OCI-LY7 (cell line): ENCODE data around the gene SCAND1. TPM values are rescaled to one million over a fixed set of nuclear protein-coding genes. Genes with fewer than 3 reads are reported as not detected.
A peak's percentile ranks its signal among the peaks of the same experiment; 100 is the strongest.
"Not testable (repeated sequence)": the region's sequence is repeated elsewhere in the genome, so short reads cannot be mapped to it uniquely, and the experiment has no call there.

Experiments used
- BruUV-seq: library from RNA; stranded (reverse); fragments of 400-500 nt; replicated peaks from 2 replicates; lab custom pipeline; 2021; lab: Mats Ljungman, UMichigan
- CTCF ChIA-PET: fragments of 300-600 bp; sonication (Branson Sonifier 250); formaldehyde crosslinking; loops from one replicate; lab custom pipeline; 2022; ENCODE audit warnings: antibody characterized with exemption; ENCODE audit not compliant: unreplicated experiment; lab: Charles Lee
- POLR2A ChIA-PET: fragments of 300-600 bp; sonication (Branson Sonifier 250); formaldehyde crosslinking; loops from one replicate; lab custom pipeline; 2022; ENCODE audit warnings: antibody characterized with exemption; lab: Charles Lee
- DNase-seq: peaks from one replicate; pipeline ENCODE4 v3.0.0-alpha.2; 2015; ENCODE audit warnings: low spot score
- H2AFZ ChIP-seq: fragments of 200-600 bp; sonication (generic), shearing (Covaris generic); 2 replicates; pipeline ENCODE4 v1.6.1; 2014; ENCODE audit warnings: mild to moderate bottlenecking, antibody characterized with exemption, low read length, moderate library complexity
- H3K27ac ChIP-seq: fragments of 200-600 bp; sonication (generic); 2 replicates; pipeline ENCODE4 v1.5.1; 2014; ENCODE audit warnings: mixed run types, low read depth, mild to moderate bottlenecking, moderate library complexity, low read length, inconsistent platforms; ENCODE audit not compliant: poor library complexity, severe bottlenecking
- H3K36me3 ChIP-seq: fragments of 200-600 bp; sonication (generic); 2 replicates; pipeline ENCODE4 v1.6.1; 2014; ENCODE audit warnings: mild to moderate bottlenecking, antibody characterized with exemption, low read length, moderate library complexity, mixed read lengths; ENCODE audit not compliant: insufficient read depth
- H3K4me1 ChIP-seq: fragments of 200-600 bp; sonication (generic); 2 replicates; pipeline ENCODE4 v1.5.1; 2014; ENCODE audit warnings: mild to moderate bottlenecking, low read length; ENCODE audit not compliant: insufficient read depth, poor library complexity, severe bottlenecking
- H3K4me2 ChIP-seq: fragments of 200-600 bp; sonication (generic); 2 replicates; pipeline ENCODE4 v1.6.1; 2014; ENCODE audit warnings: mild to moderate bottlenecking, low read length
- H3K4me3 ChIP-seq: fragments of 200-600 bp; sonication (generic); 2 replicates; pipeline ENCODE4 v1.5.1; 2014; ENCODE audit warnings: mild to moderate bottlenecking, low read depth, low read length; ENCODE audit not compliant: poor library complexity, severe bottlenecking
- H3K79me2 ChIP-seq: fragments of 200-600 bp; sonication (generic); 2 replicates; pipeline ENCODE4 v1.6.1; 2016; ENCODE audit warnings: low read depth, mild to moderate bottlenecking, low read length, moderate library complexity, mixed read lengths; ENCODE audit not compliant: insufficient read depth
- H3K9me2 ChIP-seq: fragments of 200-600 bp; sonication (generic); 2 replicates; pipeline ENCODE4 v1.6.1; 2016; ENCODE audit warnings: mild to moderate bottlenecking, low read length, mixed read lengths; ENCODE audit not compliant: insufficient read depth
- H3K9me3 ChIP-seq: fragments of 200-600 bp; sonication (generic); 2 replicates; pipeline ENCODE4 v1.6.1; 2014; ENCODE audit warnings: mild to moderate bottlenecking, mixed run types, low read length, mixed read lengths
- H4K20me1 ChIP-seq: fragments of 200-600 bp; sonication (generic); 2 replicates; pipeline ENCODE4 v1.6.1; 2014; ENCODE audit warnings: mild to moderate bottlenecking, antibody characterized with exemption, low read length, moderate library complexity, mixed read lengths; ENCODE audit not compliant: insufficient read depth
- EZH2phosphoT487 ChIP-seq: fragments of 200-600 bp; sonication (generic); IDR thresholded peaks from 2 replicates; pipeline ENCODE4 v1.6.1; 2018; ENCODE audit warnings: low read depth, borderline replicate concordance, mild to moderate bottlenecking, mixed run types, antibody characterized with exemption, low read length, moderate library complexity, mixed read lengths
- intact Hi-C: fragments of 100-400 bp; cut with micrococcal nuclease; formaldehyde crosslinking; loops from one replicate; pipeline ENCODE4 v1.10.0; 2022; ENCODE audit not compliant: unreplicated experiment
- total RNA-seq, 2 experiments: library from RNA; depleted of rRNA in 1 of 2; stranded (reverse); fragments of >200 nt in 1 of 2; shearing (Covaris generic) in 1 of 2; gene quantifications; 2 replicates each; pipeline ENCODE4 v1.2.3, GENCODE V29; 2014 to 2022
- TF ChIP-seq, protein P1 (sequence below): fragments of 200-600 bp; sonication (generic); conservative IDR thresholded peaks from 2 replicates; pipeline ENCODE4 v1.5.1; 2014; ENCODE audit warnings: mild to moderate bottlenecking, antibody characterized with exemption, low read length, moderate library complexity, mixed read lengths

Gene SCAND1
- total RNA-seq, 2 experiments from 2014 or later, result 75.6 to 97.6 TPM

DNA sequence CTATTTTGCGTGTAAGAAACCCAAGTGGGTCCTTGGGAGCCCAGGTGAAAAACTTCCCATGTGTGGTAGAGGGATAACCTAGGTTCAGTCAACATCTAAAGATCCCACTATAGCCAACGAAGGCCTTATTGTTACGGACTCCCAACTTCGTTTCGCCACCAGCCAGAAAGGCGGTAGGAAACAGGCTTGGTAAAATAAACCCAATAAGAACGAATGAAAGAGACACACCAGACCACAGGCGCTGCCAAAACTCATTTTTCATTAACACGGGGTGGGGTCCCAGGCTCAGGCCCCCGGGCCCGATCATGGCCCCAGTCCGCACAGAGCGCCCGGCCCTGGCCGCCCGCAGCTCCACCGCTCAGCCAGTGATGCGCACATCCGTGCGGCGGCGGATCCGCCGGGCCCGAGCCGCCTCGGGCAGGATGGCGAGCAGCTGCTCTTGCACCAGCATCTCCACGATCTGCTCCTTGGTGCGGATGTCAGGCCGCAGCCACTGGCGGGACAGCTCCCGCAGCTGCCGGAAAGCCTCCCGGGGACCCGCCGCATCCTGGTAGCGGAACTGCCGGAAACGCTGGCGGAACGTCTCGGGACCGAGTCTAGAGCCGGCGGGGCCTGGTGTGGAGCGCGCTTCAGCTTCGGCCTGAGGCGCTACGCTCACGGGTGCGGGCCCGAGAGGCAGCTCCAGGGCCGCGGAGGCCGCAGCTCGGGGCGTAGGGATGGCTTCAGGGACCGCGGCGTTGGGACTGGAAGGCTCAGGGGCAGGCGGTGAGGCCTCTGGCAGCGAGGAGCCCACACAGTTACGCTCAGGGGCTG lies 709 bp downstream of the SCAND1 start:
- peak overlapping the region; percentile 97 for H3K27ac ChIP-seq
- ChIA-PET CTCF (interaction anchor here (0.5 to 1.4 kb wide), 4 partner anchors 8 to 669 kb away, joined by 3 to 4 read pairs (median 4); partner anchors contain the start of gene EIF6), POLR2A (interaction anchor here (0.6 to 2.6 kb wide), 15 partner anchors 10 to 1285 kb away, joined by 3 to 22 read pairs (median 4); partner anchors contain the start of genes RBM39 and SPAG4)
- intact Hi-C loops, result loop anchor here (1.0 to 5.0 kb wide), 3 partner anchors 97 to 211 kb away; partner anchors contain the start of gene RBM39
- peak overlapping the region; percentile 93 for H3K4me2 ChIP-seq
- H3K9me3 ChIP-seq, result no peaks in the 10 kb centered on the region
- no peaks in the 10 kb centered on the region for H3K9me2 ChIP-seq
- H3K4me3 ChIP-seq, result peak overlapping the region; percentile 84
- TF ChIP-seq, protein P1, sequence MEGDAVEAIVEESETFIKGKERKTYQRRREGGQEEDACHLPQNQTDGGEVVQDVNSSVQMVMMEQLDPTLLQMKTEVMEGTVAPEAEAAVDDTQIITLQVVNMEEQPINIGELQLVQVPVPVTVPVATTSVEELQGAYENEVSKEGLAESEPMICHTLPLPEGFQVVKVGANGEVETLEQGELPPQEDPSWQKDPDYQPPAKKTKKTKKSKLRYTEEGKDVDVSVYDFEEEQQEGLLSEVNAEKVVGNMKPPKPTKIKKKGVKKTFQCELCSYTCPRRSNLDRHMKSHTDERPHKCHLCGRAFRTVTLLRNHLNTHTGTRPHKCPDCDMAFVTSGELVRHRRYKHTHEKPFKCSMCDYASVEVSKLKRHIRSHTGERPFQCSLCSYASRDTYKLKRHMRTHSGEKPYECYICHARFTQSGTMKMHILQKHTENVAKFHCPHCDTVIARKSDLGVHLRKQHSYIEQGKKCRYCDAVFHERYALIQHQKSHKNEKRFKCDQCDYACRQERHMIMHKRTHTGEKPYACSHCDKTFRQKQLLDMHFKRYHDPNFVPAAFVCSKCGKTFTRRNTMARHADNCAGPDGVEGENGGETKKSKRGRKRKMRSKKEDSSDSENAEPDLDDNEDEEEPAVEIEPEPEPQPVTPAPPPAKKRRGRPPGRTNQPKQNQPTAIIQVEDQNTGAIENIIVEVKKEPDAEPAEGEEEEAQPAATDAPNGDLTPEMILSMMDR, result no peak
- TF ChIP-seq EZH2phosphoT487, result no peak
- peaks cover 9% of the 10 kb centered on the region; the same call in 1 of the 2 replicates for H4K20me1 ChIP-seq
- no TSS peak for BruUV-seq
- peaks cover 25% of the 10 kb centered on the region for H3K36me3 ChIP-seq
- peaks cover 35% of the 10 kb centered on the region for H3K79me2 ChIP-seq
- DNase-seq, result peak; percentile 86
- H3K4me1 ChIP-seq, result peaks cover 23% of the 10 kb centered on the region
- no peak overlapping the region; the same call in 1 of the 2 replicates for H2AFZ ChIP-seq

DNA sequence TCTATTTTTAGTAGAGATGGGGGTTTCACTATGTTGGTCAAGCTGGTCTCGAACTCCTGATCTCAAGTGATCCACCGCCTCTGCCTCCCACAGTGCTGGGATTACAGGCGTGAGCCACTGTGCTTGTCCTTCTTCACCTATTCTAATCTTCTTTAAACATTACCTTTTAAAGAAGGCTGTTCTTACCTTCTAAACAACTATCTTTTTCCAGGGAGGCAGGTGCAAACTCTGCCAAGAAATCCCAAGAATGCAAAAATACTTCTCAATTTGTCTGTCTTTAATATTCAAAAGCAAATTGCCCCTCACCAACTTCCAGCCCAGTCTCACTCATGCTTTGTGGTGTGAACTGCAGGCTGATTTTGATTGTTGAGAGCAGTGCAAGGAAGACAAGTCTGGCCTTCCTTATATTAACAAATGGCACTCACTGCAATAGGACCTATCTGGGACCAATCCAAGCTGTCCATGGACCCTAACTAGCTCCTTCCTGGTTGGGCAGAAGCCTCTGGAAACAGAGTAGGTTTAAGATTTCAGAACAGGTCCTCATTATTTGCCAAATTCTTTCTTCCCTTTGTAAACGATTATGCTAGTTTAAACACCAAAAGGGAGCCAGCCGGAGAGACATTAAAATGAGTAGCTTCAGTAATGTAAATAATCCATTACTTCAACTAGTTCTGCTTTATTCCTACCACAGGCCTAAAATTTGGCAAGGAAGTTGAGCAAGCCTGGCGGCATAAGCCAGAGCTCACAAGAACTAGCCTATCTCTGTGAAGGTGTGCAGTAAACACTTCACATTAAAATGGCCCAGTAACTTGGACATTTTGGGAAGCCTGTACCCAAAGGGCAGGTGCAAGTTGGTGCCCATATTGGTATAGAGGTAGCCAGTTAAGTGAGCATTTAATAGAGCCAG lies 1.6 kb downstream of the SCAND1 start:
- POLR2A ChIA-PET, result interaction anchor here (0.6 to 2.6 kb wide), 7 partner anchors 22 to 894 kb away, joined by 3 to 22 read pairs (median 4); partner anchors contain the start of gene RBM39
- H3K4me3 ChIP-seq, result peak overlapping the region; percentile 84
- TSS peak; percentile 83 for BruUV-seq
- CTCF ChIA-PET, result interaction anchor here (0.5 kb wide), 1 partner anchor 668 kb away, joined by 3 read pairs; the partner anchor contains the start of gene EIF6
- intact Hi-C loops, result loop anchor here (5.0 kb wide), 1 partner anchor 210 kb away; the partner anchor contains the start of gene RBM39
- peak overlapping the region; percentile 93 for H3K4me2 ChIP-seq
- peak overlapping the region; percentile 97 for H3K27ac ChIP-seq
- no peaks in the 10 kb centered on the region for H3K9me2 ChIP-seq
- peaks cover 9% of the 10 kb centered on the region; the same call in 1 of the 2 replicates for H4K20me1 ChIP-seq
- peaks cover 35% of the 10 kb centered on the region for H3K79me2 ChIP-seq
- no peak overlapping the region; the same call in 1 of the 2 replicates for H2AFZ ChIP-seq
- TF ChIP-seq, protein P1, result no peak
- no peak for TF ChIP-seq EZH2phosphoT487
- no peaks in the 10 kb centered on the region for H3K9me3 ChIP-seq
- peak; percentile 37 for DNase-seq
- H3K36me3 ChIP-seq, result peaks cover 34% of the 10 kb centered on the region
- H3K4me1 ChIP-seq, result peaks cover 23% of the 10 kb centered on the region

DNA sequence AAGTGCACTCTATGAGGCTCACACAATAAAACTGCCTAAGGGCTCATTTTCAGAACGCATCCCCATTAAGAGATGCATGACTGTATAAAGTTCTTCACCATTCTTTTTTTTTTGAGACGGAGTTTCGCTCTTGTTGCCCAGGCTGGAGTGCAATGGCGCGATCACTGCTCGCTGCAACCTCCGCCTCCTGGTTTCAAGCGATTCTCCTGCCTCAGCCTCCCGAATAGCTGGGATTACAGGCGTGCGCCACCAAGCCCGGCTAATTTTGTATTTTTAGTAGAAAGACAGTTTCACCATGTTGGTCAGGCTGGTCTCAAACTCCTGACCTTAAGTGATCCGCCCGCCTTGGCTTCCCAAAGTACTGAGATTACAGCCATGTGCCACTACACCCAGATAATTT lies 2.2 kb downstream of the SCAND1 start:
- H3K4me3 ChIP-seq, result peak overlapping the region; percentile 84
- POLR2A ChIA-PET, result interaction anchor here (0.6 to 1.0 kb wide), 3 partner anchors 25 to 894 kb away, joined by 3 read pairs; no protein-coding TSS in a partner anchor
- H3K27ac ChIP-seq, result peak overlapping the region; percentile 97
- H4K20me1 ChIP-seq, H3K9me3 ChIP-seq, DNase-seq, H2AFZ ChIP-seq, H3K9me2 ChIP-seq, BruUV-seq, CTCF ChIA-PET: not testable (repeated sequence)
- peaks cover 23% of the 10 kb centered on the region for H3K4me1 ChIP-seq
- H3K4me2 ChIP-seq, result peak overlapping the region; percentile 93
- peaks cover 35% of the 10 kb centered on the region for H3K79me2 ChIP-seq
- H3K36me3 ChIP-seq, result peaks cover 39% of the 10 kb centered on the region
- intact Hi-C loops, result loop anchor here (5.0 kb wide), 1 partner anchor 210 kb away; the partner anchor contains the start of gene RBM39
